Neuron (in vitro differentiated cells): ENCODE measurements around the gene ACKR3.

ENCODE experiments used
- H2AFZ ChIP-seq: one replicate; pipeline ENCODE4 v1.6.1; 2013; ENCODE audit warnings: low read depth, mild to moderate bottlenecking, inconsistent platforms, low read length, moderate library complexity
- H3K27me3 ChIP-seq: one replicate; pipeline ENCODE4 v1.6.1; 2013; ENCODE audit warnings: low read length; ENCODE audit not compliant: insufficient read depth
- H3K36me3 ChIP-seq: one replicate; pipeline ENCODE4 v1.6.1; 2013; ENCODE audit warnings: low read length; ENCODE audit not compliant: insufficient read depth
- H3K4me1 ChIP-seq: one replicate; pipeline ENCODE4 v1.6.1; 2013; ENCODE audit warnings: low read length; ENCODE audit not compliant: insufficient read depth
- H3K4me3 ChIP-seq: 2 replicates; pipeline ENCODE4 v1.5.1; 2013; ENCODE audit warnings: mild to moderate bottlenecking, low read length, moderate library complexity
- H3K9me3 ChIP-seq: one replicate; pipeline ENCODE4 v1.6.1; 2013; ENCODE audit warnings: low read length

Gene ACKR3

DNA sequence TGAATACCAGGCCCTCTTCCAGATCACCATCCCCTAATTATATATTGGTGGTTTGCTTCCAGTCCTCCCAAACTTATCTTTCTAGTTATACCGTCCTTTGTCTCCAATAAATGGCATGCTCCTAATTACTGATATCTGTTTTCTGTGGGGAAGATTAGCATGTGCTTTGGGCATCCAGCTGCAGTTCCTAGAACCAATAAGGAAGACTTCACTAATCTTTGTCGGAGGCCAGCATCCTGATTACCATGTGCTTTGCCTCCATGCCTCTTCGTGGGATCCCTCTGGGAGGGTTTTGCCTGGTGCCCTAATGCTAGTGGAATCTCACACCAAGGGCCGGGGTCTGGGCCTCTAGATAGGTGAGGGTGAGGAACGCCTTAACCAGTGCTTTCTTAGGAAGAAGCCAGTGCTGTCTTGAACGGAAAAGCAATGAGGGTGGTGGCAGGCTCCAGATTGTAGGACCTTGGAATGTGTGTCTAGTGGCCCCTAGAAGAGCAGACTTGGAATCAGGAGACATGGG is 47.7 kb downstream of the ACKR3 start:
- Histone ChIP-seq H3K27me3 (no peaks in the 10 kb centered on the region), H3K36me3 (no peaks in the 10 kb centered on the region), H3K9me3 (no peaks in the 10 kb centered on the region), H2AFZ (no peak overlapping the region), H3K4me3 (no peak overlapping the region), H3K4me1 (peaks cover 13% of the 10 kb centered on the region)

DNA sequence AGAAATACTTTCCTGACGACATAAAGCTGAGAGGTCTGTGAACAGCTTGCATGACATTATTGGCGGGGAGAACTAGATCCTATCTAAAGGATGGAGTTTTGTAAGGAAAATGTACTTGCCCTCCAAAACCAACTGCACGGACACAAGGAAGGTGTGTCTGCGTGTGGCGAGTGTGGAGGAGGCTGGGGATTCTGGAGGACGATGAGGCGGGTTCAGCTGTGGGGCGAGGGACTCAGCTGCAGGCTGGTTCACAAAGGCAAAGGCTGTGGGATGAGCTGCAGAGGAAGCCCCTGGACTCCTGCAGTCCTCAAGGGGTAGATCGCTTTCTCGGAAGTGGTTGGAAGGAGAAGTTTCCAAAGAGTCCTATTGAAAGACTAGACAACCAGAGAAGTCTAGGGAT is 48.2 kb downstream of the ACKR3 start:
- Histone ChIP-seq H3K36me3 (no peaks in the 10 kb centered on the region), H3K27me3 (no peaks in the 10 kb centered on the region), H3K4me1 (peaks cover 13% of the 10 kb centered on the region), H2AFZ (no peak overlapping the region), H3K9me3 (no peaks in the 10 kb centered on the region), H3K4me3 (no peak overlapping the region)

DNA sequence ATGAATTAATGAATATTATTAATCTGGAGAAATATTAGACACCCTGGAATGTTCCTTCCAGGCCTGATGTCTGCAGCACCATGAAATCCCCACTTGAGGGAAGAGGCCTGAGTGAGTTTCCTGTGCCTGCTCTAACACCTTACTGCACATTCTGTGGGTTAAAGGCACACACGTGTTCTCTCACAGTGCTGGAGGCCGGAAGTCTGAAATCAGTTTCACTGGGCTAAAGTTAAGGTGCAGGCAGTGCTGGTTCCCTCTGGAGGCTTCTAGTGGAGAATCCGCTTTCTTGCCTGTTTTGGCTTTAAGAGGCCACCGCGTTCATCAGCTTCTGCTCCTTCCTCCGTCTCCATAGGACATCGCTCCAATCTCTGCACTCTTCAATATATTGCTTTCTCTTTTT is 48.7 kb downstream of the ACKR3 start:
- no peaks in the 10 kb centered on the region for H3K9me3 ChIP-seq
- H3K36me3 ChIP-seq = no peaks in the 10 kb centered on the region
- H2AFZ ChIP-seq = no peak overlapping the region
- H3K27me3 ChIP-seq = no peaks in the 10 kb centered on the region
- no peak overlapping the region for H3K4me3 ChIP-seq
- H3K4me1 ChIP-seq = peaks cover 13% of the 10 kb centered on the region

DNA sequence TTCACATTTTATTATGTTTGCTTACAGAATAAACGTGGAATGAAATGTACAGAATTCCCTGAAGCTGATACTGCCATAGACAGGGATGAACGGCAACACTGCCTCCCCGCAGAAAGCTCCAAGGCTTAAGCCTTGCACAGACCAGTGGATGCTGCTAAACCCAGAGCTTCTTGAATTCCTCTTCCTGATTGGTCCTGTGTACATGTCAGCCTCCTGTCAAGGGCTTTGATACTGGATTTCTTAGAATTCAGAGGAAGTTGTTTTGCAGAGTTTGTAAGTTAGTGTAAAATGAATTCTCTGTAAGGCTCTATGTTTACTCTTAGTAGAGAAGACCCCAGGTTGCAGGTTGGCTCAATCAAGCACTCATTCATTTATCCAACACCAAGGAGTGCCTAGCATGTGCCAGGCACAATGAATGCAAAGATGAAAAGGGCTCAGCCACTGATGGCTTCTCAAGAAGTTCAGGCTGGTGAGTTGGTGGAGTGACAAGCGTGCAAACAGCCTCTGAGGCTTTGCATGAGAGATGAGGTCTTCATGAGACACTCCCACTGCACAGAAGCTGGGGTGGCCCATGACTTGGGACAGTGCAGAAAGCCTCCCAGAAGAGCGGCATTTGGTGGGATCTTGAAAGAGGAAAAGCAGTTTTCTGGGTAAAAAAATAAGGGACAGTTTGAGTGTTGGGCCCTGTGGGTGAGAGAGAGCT is 50.4 kb downstream of the ACKR3 start:
- H3K36me3 ChIP-seq = no peaks in the 10 kb centered on the region
- H3K27me3 ChIP-seq = no peaks in the 10 kb centered on the region
- no peak overlapping the region for H2AFZ ChIP-seq
- H3K4me3 ChIP-seq = no peak overlapping the region
- H3K4me1 ChIP-seq = peaks cover 13% of the 10 kb centered on the region
- H3K9me3 ChIP-seq = no peaks in the 10 kb centered on the region

DNA sequence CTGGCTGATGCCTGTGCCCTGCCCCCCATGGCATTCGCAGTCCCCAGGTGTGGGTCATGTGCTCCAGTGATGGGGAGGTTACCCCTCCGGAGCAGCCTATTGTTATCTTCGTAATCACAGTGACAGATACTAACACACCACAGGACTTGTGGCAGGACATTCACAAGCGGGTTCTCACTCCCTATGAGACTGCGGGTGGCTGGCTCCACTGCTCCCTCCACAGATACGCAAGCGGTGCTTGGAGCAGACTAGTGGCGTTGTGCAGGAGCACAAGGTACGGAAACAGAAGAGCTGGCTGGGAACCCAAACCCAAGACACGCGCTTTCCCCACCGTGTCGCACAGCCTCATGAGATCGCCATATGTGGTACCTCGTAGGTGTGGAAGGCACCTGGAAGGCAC is 52.2 kb downstream of the ACKR3 start:
- Histone ChIP-seq H3K36me3 (no peaks in the 10 kb centered on the region), H2AFZ (no peak overlapping the region), H3K4me1 (peaks cover 13% of the 10 kb centered on the region), H3K27me3 (no peaks in the 10 kb centered on the region), H3K9me3 (no peaks in the 10 kb centered on the region), H3K4me3 (no peak overlapping the region)

DNA sequence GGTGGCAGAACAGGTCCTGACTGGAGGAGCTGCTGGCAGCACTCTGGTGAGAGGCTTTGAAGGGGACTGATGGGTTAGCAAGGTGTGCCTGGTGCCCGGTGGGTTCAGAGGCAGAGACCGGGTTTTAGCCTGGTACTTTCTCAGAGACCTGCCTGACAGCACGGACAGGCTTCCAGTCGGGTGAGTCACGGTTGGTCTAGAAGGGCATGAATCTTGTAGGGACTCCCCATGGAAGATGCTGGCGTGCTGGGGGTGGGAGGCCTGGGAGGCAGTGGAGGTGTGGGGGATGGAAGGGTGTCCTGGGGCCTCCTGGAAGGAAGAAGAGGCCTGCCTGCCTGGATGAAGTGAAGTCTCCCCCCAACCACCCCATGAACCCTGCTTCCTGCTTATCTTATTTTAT is 52.6 kb downstream of the ACKR3 start:
- Histone ChIP-seq H3K36me3 (no peaks in the 10 kb centered on the region), H2AFZ (no peak overlapping the region), H3K4me3 (no peak overlapping the region), H3K4me1 (peaks cover 13% of the 10 kb centered on the region), H3K9me3 (no peaks in the 10 kb centered on the region), H3K27me3 (no peaks in the 10 kb centered on the region)

DNA sequence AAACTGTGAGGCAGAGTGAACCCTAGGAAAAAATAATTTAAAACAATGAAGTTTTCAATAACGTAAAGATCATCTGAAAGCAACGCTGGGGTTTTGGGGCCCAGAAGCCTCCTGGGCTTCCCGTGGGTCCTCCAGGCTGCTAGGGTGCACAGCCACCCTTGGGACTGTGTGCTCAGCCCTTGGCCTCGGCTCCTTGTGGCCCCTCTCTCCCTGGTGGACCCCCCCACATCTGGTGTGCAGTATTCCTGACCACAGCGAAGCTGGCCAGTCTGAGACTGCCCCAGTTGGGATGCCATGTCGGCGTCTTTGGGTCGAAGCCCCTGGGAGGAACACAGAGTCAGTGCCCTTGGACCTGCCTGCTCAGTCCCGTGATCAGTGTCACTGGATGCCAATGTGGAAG is 53.0 kb downstream of the ACKR3 start:
- Histone ChIP-seq H3K9me3 (no peaks in the 10 kb centered on the region), H3K27me3 (no peaks in the 10 kb centered on the region)

DNA sequence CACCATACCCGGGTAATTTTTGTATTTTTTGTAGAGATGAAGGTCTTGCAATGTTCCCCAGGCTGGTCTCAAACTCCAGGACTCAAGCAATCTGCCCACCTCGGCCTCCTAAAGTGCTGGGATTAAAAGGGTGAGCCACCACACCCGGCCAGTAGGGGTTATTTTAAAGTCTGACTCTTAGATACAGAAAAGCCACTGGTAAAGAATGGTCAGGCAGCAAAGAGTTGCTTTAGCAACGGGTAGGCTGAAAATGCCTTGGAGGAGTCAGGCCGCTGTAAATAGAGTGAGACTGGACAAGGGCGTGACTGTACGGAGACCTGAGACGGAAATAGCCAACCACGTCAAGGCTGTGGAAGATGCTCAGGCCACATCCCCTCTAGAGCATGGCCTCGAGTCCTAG is 54.2 kb downstream of the ACKR3 start:
- Histone ChIP-seq H3K4me3 (no peak overlapping the region), H3K9me3 (no peaks in the 10 kb centered on the region), H3K36me3 (no peaks in the 10 kb centered on the region), H3K4me1 (peaks cover 13% of the 10 kb centered on the region), H3K27me3 (no peaks in the 10 kb centered on the region), H2AFZ (no peak overlapping the region)

More for the DNA sequence above, 53.0 kb downstream of the ACKR3 start:
- H3K36me3 ChIP-seq = no peaks in the 10 kb centered on the region
- H2AFZ ChIP-seq = no peak overlapping the region
- peaks cover 13% of the 10 kb centered on the region for H3K4me1 ChIP-seq
- no peak overlapping the region for H3K4me3 ChIP-seq

DNA sequence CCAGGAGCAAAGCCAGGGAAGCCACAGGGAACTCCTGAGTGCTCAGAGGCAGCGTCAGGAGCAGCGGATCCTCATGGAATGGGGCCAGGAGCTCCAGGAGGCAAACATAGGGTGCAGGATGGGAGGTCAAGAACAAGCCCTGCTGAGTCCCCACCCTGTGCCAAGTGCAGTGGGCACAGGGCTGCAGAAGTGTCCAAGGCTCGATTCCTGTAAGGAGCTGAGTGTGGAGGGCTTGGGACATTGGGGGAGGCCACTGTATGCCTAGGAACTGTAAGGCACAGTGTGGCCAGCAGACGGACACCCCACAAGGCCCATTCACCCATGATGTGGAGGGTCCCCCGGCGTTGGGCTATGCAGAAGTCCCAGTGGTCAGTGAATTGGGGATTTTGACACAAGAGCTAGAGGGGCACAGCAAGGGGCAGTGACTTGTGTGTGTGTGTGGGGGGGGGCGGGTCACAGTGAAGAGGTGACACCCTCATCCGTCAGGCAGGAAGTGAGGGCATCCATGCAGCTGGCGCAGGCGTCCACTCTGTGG is 55.6 kb downstream of the ACKR3 start:
- Histone ChIP-seq H3K4me1 (peaks cover 11% of the 10 kb centered on the region), H3K36me3 (no peaks in the 10 kb centered on the region), H2AFZ (no peak overlapping the region), H3K4me3 (no peak overlapping the region), H3K9me3 (no peaks in the 10 kb centered on the region), H3K27me3 (no peaks in the 10 kb centered on the region)

DNA sequence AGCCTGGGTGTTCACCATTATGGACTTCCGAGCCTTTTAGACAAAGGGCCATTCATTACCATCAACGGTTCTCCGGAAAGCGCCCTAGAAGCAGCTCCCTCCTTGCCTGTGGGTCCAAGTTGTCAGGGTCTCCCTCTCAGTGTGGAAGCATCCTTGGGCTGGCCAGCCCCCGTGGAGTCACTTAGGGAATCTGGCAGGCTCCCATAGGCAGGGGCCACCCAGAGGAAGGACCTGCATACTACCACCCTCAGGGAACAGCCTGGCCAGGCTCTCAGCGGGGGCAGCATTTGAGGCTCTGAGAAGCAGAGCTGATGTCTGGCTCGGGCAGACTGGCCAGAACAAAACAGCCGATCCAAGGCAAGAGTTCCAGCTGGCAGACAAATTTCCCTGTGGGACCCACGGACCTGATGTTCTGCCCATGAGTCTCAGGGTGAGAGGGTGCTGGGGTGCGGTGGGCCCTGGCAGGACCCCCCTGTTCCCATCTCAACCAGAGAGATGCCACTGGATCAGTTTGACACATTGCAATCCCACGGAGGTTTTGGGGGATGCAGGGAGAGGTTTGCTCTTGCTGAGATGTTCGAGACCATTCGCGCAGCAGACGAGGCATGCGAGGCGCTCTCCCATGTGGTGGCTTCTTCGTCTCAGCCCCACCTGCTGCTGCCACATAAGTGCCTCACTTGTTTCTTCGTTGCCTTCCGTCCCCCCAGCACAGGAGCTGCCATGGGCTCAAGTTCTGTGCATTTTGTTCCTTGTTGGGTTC is 56.9 kb downstream of the ACKR3 start:
- Histone ChIP-seq H2AFZ (no peak overlapping the region), H3K36me3 (no peaks in the 10 kb centered on the region), H3K4me3 (no peak overlapping the region), H3K27me3 (no peaks in the 10 kb centered on the region), H3K9me3 (no peaks in the 10 kb centered on the region), H3K4me1 (peaks cover 6% of the 10 kb centered on the region)

DNA sequence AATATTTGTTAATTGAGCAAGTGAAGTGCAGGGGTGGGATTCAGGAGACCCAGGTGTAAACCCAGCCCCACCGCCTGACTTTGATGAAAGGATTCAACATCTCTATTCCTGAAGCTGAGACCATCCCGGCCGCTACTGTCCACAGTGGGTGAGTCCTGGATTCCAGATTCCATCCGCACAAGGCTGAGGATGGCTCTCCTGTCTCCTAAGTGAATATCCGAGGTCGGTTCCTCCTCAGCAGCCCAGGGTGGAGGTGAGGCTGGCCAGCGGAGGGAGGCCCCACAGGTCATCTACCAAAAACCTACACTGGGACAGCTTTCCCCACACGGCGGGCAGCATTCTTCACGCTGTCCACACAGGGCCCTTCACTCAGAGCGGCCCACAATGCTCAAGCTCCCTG is 57.6 kb downstream of the ACKR3 start:
- Histone ChIP-seq H2AFZ (no peak overlapping the region), H3K4me3 (no peak overlapping the region), H3K9me3 (no peaks in the 10 kb centered on the region), H3K36me3 (no peaks in the 10 kb centered on the region), H3K27me3 (no peaks in the 10 kb centered on the region), H3K4me1 (peaks cover 6% of the 10 kb centered on the region)

DNA sequence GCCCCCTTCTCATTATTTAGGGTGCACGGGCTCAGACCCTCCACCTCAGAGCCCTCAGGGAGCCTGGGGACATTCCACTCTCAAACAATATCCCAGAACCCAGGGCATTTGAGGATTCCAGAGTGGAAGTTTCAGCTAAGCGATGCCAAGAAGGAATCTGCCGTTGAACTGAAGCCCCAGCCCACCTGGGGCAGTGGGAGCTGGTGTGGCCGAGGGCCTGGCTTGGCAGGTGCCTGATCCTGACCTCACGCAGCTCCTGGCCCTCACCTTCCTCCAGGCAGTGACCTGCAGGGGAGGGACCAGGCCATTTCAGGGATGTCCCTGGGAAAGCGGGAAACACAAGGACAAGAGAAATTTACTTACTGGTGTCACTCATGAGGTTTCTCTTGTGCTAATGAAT is 58.2 kb downstream of the ACKR3 start:
- Histone ChIP-seq H3K4me3 (no peak overlapping the region), H2AFZ (no peak overlapping the region), H3K27me3 (no peaks in the 10 kb centered on the region), H3K4me1 (peaks cover 6% of the 10 kb centered on the region), H3K36me3 (no peaks in the 10 kb centered on the region), H3K9me3 (no peaks in the 10 kb centered on the region)

DNA sequence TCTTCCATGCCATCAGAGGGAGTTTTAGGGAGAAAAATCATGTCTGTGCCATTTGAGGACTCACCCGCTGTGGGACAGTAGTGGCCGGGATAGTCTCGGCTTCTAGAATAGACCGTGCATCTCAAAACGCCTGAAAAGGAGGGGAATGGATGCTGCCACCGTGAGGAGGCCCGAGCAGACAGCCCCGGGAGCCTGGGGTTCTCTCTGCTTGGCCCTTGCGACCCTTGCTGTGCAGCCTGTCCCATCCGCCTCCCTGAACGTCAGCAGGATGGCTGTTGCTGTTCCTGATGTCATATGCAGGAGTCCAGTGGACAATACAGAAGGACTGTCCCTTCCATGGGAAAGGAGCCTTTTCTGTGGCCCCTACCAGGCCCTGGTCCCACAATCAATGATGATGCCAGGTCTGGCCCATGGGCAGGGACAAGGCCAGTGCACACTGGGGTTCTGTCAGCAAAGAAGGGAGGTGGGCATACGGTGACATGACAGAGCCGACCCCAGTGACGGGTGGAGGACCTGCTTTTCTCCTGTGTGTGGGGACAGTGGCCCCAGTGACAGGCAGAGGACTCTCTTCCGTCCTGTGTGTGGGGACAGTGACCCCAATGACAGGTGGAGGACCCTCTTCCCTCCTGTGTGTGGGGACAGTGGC is 58.8 kb downstream of the ACKR3 start:
- Histone ChIP-seq H2AFZ (no peak overlapping the region), H3K9me3 (peaks cover 1% of the 10 kb centered on the region), H3K36me3 (no peaks in the 10 kb centered on the region), H3K4me1 (peaks cover 6% of the 10 kb centered on the region), H3K4me3 (no peak overlapping the region), H3K27me3 (no peaks in the 10 kb centered on the region)
